Hindlimb muscle (tissue), 1 donor: ENCODE results near the gene RNLS. TPM values are rescaled to one million over a fixed set of nuclear protein-coding genes. Genes with fewer than 3 reads are reported as not detected.
"Not testable (repeated sequence)": the region's sequence is repeated elsewhere in the genome, so short reads cannot be mapped to it uniquely, and the experiment has no call there.

ENCODE experiments used
- DNase-seq: peaks from one replicate; pipeline ENCODE4 v3.0.0-alpha.2; 2013
- polyA plus RNA-seq: library from polyadenylated mRNA; unstranded; fragments of 120-200 nt; gene quantifications from one replicate; pipeline ENCODE4 v1.2.1, GENCODE V29; 2013; ENCODE audit not compliant: insufficient read length

Gene RNLS
- polyA plus RNA-seq, 1 donor = 2.7 TPM

GRCh38 chr10:88291289-88292184, 291.6 kb downstream of the RNLS start:
- DNase-seq = no peak

GRCh38 chr10:88289342-88289741, 293.8 kb downstream of the RNLS start:
- no peak for DNase-seq

GRCh38 chr10:88288320-88289059, 294.6 kb downstream of the RNLS start:
- no peak for DNase-seq

GRCh38 chr10:88286030-88286429, 297.1 kb downstream of the RNLS start:
- no peak for DNase-seq

GRCh38 chr10:88281592-88282347, 301.3 kb downstream of the RNLS start:
- no peak for DNase-seq

- DNase-seq = no peak
Measured at GRCh38 chr10:88280518-88280917, 302.6 kb downstream of the RNLS start.

GRCh38 chr10:88278912-88279311, 304.2 kb downstream of the RNLS start:
- no peak for DNase-seq

- DNase-seq = not testable (repeated sequence)
Measured at GRCh38 chr10:88276945-88277344, 306.2 kb downstream of the RNLS start.

GRCh38 chr10:88274286-88274685, 308.8 kb downstream of the RNLS start:
- DNase-seq = no peak

- DNase-seq = no peak
Measured at GRCh38 chr10:88273567-88273966, 309.6 kb downstream of the RNLS start.

- no peak for DNase-seq
Measured at GRCh38 chr10:88271761-88272543, 311.2 kb downstream of the RNLS start.

GRCh38 chr10:88270871-88271713, 312.0 kb downstream of the RNLS start:
- no peak for DNase-seq

- DNase-seq = no peak
Measured at GRCh38 chr10:88270061-88270808, 312.9 kb downstream of the RNLS start.

GRCh38 chr10:88262591-88263234, 320.4 kb downstream of the RNLS start:
- no peak for DNase-seq

- DNase-seq = no peak
Measured at GRCh38 chr10:88261152-88261551, 322.0 kb downstream of the RNLS start.

- DNase-seq = no peak
Measured at GRCh38 chr10:88260329-88261051, 322.6 kb downstream of the RNLS start.

GRCh38 chr10:88259381-88259780, 323.7 kb downstream of the RNLS start:
- DNase-seq = no peak

GRCh38 chr10:88256886-88257285, 326.2 kb downstream of the RNLS start:
- no peak for DNase-seq

GRCh38 chr10:88256013-88256680, 327.0 kb downstream of the RNLS start:
- DNase-seq = peak; percentile 89
